PFSK-1 (cell line): ENCODE measurements around the gene DRD3.

Experiments used
- FOXP2 ChIP-seq: optimal IDR thresholded peaks from 2 replicates; pipeline ENCODE3; 2011; ENCODE audit warnings: borderline replicate concordance, control low read depth, inconsistent platforms; ENCODE audit not compliant: insufficient read depth; ENCODE audit errors: extremely low read length, extremely low read depth
- POLR2AphosphoS5 ChIP-seq: IDR thresholded peaks from 2 replicates; pipeline ENCODE4 v1.6.1; 2012; ENCODE audit warnings: low read depth, mild to moderate bottlenecking, control low read depth, low read length, moderate library complexity
- REST ChIP-seq, 2 experiments: IDR thresholded peaks; 2 replicates each; pipeline versions ENCODE4 v1.6.1 to v1.8.0; 2011 to 2012; ENCODE audit warnings: low read depth in 2 of 2, low read length in 2 of 2, control low read depth in 1 of 2, inconsistent platforms in 1 of 2, mild to moderate bottlenecking in 1 of 2, moderate library complexity in 1 of 2; ENCODE audit not compliant: insufficient read depth in 1 of 2
- SIN3A ChIP-seq: IDR thresholded peaks from 2 replicates; pipeline ENCODE4 v1.6.1; 2012; ENCODE audit warnings: mild to moderate bottlenecking, low read length, moderate library complexity, borderline replicate concordance; ENCODE audit not compliant: insufficient read depth
- TAF1 ChIP-seq: IDR thresholded peaks from 2 replicates; pipeline ENCODE4 v1.6.1; 2012; ENCODE audit warnings: low read length, control low read depth, borderline replicate concordance; ENCODE audit not compliant: insufficient read depth

DRD3 gene

GRCh38 chr3:114217266-114217665 lies 38.4 kb upstream of the DRD3 start:
- TF ChIP-seq TAF1, result no peak
- no peak for TF ChIP-seq SIN3A
- no peak for TF ChIP-seq FOXP2
- no peak for TF ChIP-seq POLR2AphosphoS5
- no peak for TF ChIP-seq REST (IDR thresholded peaks at IDR 0.05; ENCODE audit: insufficient read depth in 1 of 2, low read depth in 2 of 2, low read length in 2 of 2)

DNA sequence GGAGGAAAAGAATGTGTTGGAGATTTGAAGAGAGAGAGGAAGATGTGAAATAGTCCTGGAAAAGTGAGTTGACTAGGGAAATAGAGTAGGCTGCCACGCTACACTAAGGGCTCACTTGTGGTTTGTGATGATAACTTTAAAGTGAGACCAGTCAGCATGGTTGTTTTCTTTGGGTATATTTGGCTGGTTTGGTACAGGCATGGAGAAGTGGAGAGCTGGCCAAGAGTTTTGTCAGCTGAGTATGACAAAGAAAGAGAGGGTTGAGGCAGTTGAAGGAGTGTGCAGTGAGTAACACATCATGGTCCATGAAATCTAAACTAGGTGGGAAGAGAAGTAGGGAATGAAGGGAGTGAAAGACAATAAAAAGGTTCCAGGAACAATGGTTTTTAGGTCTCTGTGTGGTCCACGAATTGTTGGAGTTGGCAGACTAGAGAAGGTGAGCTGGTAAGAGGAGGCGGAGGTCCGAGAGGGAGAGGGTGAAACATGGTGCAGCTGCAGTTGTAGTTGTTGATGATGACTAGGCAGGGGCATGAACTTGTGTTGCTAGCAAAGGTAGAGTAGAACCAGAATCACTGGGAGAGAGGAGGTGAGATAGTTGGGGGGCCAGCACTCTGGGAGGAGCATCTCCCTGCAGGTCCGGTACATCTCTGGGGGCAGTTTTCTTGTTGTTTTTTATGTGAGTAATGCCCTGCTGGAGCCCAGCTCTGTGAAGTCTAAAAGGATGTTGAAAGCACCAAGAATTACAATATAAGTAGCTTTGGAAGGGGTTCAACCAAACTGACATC lies 37.5 kb upstream of the DRD3 start:
- TF ChIP-seq FOXP2 (no peak), TAF1 (no peak), SIN3A (no peak), POLR2AphosphoS5 (no peak), REST (IDR thresholded peaks at IDR 0.05; ENCODE audit: insufficient read depth in 1 of 2, low read depth in 2 of 2, low read length in 2 of 2) (no peak)

- no peak for TF ChIP-seq TAF1
Measured at GRCh38 chr3:114214542-114215341, 35.9 kb upstream of the DRD3 start.

GRCh38 chr3:114213627-114214541 lies 35.0 kb upstream of the DRD3 start:
- TF ChIP-seq REST (IDR thresholded peaks at IDR 0.05; ENCODE audit: insufficient read depth in 1 of 2, low read depth in 2 of 2, low read length in 2 of 2), result no peak
- no peak for TF ChIP-seq TAF1
- peak; percentile 86 for TF ChIP-seq FOXP2
- TF ChIP-seq SIN3A, result peak; percentile 14; the same call in 1 of the 2 replicates

DNA sequence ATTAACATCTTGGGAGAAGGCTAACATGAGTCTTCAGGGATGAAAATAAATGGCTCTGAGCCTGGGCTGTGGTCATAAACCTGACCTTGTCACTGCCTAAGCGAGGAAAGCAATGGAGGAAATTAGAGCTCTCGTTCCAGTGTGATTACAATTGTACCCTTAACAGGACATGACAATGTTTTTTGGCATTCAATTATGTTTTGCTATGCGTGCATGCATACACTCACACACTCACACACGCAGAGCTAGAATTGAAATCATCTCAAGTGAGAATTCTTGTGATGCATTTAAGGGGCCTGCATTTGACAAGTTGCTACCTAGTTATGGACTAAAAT lies 34.4 kb upstream of the DRD3 start:
- no peak for TF ChIP-seq POLR2AphosphoS5
- no peak for TF ChIP-seq REST (IDR thresholded peaks at IDR 0.05; ENCODE audit: insufficient read depth in 1 of 2, low read depth in 2 of 2, low read length in 2 of 2)
- no peak for TF ChIP-seq TAF1
